HUES48 (cell line): ENCODE results near the gene DDRGK1.
"Not testable (repeated sequence)": the region's sequence is repeated elsewhere in the genome, so short reads cannot be mapped to it uniquely, and the experiment has no call there.

Source experiments
- H3K27ac ChIP-seq: one replicate; pipeline ENCODE4 v1.7.0; 2013; ENCODE audit warnings: low read depth, low read length, inconsistent platforms
- H3K27me3 ChIP-seq: 2 replicates; pipeline ENCODE4 v1.6.1; 2013; ENCODE audit warnings: mild to moderate bottlenecking, low read length; ENCODE audit not compliant: control insufficient read depth, insufficient read depth
- H3K36me3 ChIP-seq: 2 replicates; pipeline ENCODE4 v1.6.1; 2013; ENCODE audit warnings: low read length; ENCODE audit not compliant: control insufficient read depth, insufficient read depth
- H3K4me1 ChIP-seq: 2 replicates; pipeline ENCODE4 v1.6.1; 2013; ENCODE audit warnings: mild to moderate bottlenecking, low read length; ENCODE audit not compliant: control insufficient read depth, insufficient read depth
- H3K4me3 ChIP-seq: 2 replicates; pipeline ENCODE4 v1.5.1; 2013; ENCODE audit warnings: mild to moderate bottlenecking, low read depth, low read length
- H3K9ac ChIP-seq: 2 replicates; pipeline ENCODE4 v1.6.1; 2013; ENCODE audit warnings: mild to moderate bottlenecking, low read depth, low read length, moderate library complexity
- H3K9me3 ChIP-seq: 2 replicates; pipeline ENCODE4 v1.6.1; 2013; ENCODE audit warnings: low read length; ENCODE audit not compliant: control insufficient read depth, insufficient read depth

Gene DDRGK1

DNA sequence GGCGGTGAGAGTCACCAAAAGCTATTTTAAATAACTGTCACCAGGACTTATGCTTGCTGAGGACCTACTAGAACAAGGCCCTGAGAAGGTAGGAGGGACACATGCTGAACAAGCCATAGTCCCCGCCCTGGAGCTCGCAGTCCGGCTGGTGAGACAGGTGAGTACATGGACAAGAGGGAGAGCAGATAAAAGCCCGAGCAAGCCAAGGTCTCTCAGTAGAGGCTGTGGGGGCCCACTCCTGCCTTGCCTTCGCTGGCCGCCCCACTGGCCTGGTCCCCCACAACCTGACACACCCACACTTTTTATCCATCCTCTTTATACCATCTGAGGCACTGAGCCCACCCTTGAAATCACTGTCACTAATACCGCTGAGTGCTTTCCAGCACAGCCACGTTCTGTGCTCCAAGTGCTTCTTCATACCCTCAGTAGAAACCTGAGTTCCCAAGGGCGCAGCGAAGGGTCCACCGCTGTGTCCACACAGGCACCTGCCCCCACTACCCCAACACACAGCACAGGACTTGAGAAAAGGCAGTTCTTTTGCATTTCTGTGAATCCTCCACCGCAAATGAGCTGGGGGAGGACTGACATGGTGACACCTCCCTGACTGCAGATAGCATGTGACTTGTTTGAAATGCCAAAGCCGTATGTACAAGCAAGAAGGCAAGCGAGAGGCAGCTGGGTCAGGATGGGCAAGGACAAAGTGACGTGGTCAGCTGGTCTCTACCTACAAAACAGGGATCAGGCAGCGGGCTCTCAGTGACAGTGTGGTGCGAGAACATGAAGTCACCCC is 12.1 kb downstream of the DDRGK1 start:
- H3K27me3 ChIP-seq: no peaks in the 10 kb centered on the region
- H3K36me3 ChIP-seq: peaks cover 71% of the 10 kb centered on the region
- no peaks in the 10 kb centered on the region for H3K9me3 ChIP-seq
- no peak overlapping the region for H3K4me3 ChIP-seq
- 0 out of 2 replicates have a peak, but pooled peaks cover 3% of the 10 kb centered on the region for H3K4me1 ChIP-seq
- no peak overlapping the region for H3K9ac ChIP-seq
- H3K27ac ChIP-seq: no peak overlapping the region

DNA sequence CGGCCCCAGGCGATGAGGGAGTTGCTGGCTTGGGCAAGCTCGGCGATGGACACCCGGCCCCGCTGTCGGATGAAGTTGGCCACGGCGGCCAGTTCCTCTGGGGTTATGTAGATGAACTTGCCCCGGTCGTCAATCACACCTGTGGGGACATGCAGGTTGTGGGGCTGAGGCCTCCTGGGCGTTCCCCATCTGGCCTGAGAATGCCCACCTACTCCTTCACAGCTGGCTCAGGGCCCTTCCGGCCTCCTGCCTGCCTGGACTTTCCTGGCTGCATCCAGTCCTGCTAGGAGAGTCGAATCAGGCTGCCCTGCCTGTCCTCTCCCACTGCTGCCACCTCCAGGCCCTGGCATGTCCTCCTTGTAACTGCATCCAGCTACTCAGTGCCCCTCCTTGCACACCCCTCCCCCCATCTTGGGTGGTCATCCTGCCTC is 13.8 kb downstream of the DDRGK1 start:
- Histone ChIP-seq H3K4me1 (0 out of 2 replicates have a peak, but pooled peaks cover 3% of the 10 kb centered on the region), H3K27ac (no peak overlapping the region), H3K27me3 (no peaks in the 10 kb centered on the region), H3K4me3 (no peak overlapping the region), H3K9ac (no peak overlapping the region), H3K36me3 (peaks cover 62% of the 10 kb centered on the region), H3K9me3 (no peaks in the 10 kb centered on the region)

DNA sequence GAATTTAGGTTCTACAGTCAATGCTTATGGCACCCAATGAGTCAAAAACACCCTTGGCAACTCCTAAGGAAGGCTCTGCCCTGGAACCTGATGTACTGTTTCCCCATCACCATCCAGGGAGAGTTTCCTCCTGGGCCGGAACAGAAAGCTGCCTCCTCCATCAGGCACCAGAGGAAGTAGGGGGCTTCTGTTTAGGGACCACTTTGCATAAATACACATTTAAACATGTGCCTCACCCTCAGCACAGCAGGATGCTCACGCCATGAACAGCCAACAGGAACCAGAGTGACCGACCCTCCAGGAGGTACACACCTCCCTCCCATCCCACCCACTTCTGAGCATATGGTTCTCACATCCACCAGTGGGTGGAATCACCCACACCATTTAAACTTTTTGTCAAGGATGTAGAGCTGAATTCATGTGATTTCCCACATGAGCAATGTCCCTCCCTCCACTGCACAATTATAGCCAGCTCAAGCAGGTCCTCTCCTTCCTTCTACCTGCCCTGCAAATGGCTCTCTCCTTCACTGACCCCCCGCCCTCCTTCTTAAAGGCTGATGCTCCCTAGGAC is 14.8 kb downstream of the DDRGK1 start:
- Histone ChIP-seq H3K9me3 (no peaks in the 10 kb centered on the region), H3K27ac (no peak overlapping the region), H3K9ac (no peak overlapping the region), H3K4me3 (no peak overlapping the region), H3K27me3 (no peaks in the 10 kb centered on the region), H3K4me1 (0 out of 2 replicates have a peak, but pooled peaks cover 3% of the 10 kb centered on the region), H3K36me3 (peaks cover 52% of the 10 kb centered on the region)

DNA sequence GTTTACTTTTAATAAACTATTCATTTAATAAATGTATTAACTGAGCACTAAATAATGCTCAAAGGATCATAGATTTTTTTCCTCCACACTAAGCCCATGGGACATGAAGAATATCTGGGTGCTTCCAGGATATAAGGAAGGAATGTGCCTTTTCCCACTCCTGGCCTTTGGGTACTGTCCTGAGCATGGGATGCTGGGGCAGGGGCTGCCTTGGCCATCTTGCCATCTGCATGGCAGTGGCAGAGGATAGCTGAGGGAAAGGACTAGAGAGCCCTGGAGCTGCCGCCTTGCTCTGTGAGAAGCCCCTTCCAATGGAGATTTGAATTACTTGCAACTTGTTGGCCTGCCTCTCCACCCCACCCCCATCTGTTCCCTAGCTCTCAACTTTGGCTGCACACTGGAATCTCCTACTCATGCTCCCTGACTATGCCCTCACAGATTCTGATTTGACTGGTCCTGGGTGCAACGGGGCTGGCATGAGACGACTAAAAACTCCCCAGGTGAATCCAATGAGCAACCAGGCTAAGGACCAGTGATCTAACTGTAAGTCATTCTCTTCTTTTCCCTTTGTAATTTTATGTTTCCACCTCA is 15.6 kb downstream of the DDRGK1 start:
- Histone ChIP-seq H3K9me3 (no peaks in the 10 kb centered on the region), H3K36me3 (peaks cover 45% of the 10 kb centered on the region), H3K4me3 (no peak overlapping the region), H3K27ac (no peak overlapping the region), H3K4me1 (0 out of 2 replicates have a peak, but pooled peaks cover 3% of the 10 kb centered on the region), H3K27me3 (no peaks in the 10 kb centered on the region), H3K9ac (no peak overlapping the region)

DNA sequence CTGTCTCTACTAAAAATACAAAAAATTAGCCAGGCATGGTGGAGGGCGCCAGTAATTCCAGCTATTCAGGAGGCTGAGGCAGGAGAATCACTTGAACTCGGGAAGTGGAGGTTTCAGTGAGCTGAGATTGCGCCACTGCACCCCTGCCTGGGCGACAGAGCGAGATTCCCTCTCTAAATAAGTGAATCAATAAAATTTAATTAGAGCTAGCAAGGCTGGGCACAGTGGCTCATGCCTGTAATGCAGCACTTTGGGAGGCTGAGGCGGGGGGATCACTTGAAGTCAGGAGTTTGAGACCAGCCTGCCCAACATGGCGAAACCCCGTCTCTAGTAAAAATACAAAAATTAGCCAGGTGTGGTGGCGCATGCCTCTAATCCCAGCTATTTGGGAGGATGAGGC is 16.6 kb downstream of the DDRGK1 start:
- H3K27ac ChIP-seq, H3K4me3 ChIP-seq, H3K4me1 ChIP-seq, H3K9me3 ChIP-seq, H3K9ac ChIP-seq, H3K27me3 ChIP-seq: not testable (repeated sequence)
- peaks cover 37% of the 10 kb centered on the region for H3K36me3 ChIP-seq

DNA sequence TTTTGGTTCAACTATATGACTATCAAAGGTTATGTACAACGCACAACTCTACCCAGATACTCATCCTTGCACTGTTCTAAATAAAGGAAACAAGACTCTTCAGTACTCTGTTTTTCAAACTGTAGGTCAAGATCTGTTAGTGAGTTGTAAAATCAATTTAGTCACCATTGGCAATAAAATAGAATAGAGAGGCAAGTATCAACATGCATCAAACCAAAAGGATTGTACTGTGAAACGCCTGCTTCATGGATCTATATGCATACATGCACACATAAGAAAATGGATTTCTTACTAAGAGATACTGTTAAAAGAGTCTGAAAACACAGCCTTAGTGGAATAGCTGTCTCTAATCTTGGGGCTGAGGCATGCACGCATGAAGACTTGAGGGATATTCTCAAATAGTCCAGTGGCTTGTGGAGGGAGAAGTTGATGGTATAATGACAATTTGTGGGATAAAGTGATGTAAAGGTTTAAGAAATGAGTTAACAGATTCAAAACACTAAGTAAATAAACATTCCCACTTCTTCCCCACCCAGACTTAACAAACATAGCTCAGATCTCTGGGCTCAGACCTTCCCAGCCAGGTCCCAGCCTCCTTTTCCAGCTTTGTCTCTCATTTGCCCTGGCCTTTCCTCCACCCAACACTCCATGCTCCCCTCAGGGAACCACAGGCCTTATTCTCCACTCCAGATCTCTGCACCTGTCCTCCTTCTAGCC is 20.4 kb downstream of the DDRGK1 start:
- Histone ChIP-seq H3K4me3 (no peak overlapping the region), H3K4me1 (no peaks in the 10 kb centered on the region), H3K9me3 (no peaks in the 10 kb centered on the region), H3K9ac (no peak overlapping the region), H3K27ac (no peak overlapping the region), H3K27me3 (no peaks in the 10 kb centered on the region), H3K36me3 (peaks cover under 1% of the 10 kb centered on the region; the same call in 1 of the 2 replicates)

DNA sequence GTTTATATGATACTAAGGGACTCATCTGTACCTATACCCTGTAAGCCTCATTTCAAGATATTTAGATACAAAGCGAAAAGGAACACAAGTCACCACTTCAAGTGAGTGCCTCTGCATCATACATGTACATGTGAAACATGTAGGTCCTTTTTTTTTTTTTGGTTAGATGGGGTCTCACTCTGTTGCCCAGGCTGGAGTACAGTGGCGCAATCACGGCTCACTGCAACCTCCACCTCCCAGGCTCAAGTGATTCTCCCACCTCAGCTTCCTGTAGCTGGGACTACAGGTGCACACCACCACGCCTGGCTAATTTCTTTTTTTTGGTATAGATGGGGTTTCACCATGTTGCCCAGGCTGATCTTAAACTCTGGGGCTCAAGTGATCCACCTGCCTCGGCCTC is 22.1 kb downstream of the DDRGK1 start:
- not testable (repeated sequence) for H3K27ac ChIP-seq, H3K4me3 ChIP-seq, H3K4me1 ChIP-seq, H3K9me3 ChIP-seq, H3K27me3 ChIP-seq, H3K9ac ChIP-seq, H3K36me3 ChIP-seq

DNA sequence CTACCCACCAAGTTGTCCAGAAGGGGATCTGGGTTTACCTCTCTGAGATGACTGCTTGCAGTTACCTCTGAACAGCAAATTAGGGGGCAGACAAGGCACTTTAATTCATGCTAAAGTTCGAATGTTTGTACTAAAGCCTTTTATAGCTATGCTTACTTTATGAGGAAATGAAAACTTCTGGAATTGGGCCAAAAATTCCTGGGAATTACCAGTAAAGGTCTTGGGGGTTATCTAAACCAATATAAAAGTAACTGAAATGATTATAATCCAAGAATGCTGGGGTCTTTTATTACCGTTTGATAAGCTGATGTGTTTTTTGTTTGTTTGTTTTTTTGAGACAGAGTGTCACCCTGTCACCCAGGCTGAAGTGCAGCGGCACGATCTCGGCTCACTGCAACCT is 23.2 kb downstream of the DDRGK1 start:
- H3K4me1 ChIP-seq: peaks cover 5% of the 10 kb centered on the region
- no peak overlapping the region for H3K27ac ChIP-seq
- no peaks in the 10 kb centered on the region for H3K9me3 ChIP-seq
- no peak overlapping the region for H3K9ac ChIP-seq
- H3K27me3 ChIP-seq: no peaks in the 10 kb centered on the region
- no peak overlapping the region for H3K4me3 ChIP-seq
- H3K36me3 ChIP-seq: no peaks in the 10 kb centered on the region

DNA sequence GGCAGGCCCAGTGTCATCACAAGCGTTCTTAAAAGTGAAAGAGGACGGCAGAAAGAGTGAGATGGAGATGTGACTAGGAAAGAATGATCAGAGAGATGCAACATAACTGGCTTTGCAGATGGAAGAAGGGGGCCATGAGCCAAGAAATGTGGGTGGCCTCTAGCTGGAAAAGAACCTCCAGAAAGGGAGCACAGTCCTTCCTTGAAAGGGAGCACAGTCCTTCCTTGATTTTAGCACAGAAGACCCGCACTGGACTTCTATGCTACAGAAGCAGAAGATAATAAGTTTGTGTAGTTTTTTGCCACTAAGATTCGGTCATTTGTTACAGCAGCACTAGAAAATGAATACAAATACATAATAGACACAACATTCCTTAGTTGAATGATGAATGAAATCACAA is 24.2 kb downstream of the DDRGK1 start:
- no peaks in the 10 kb centered on the region for H3K9me3 ChIP-seq
- no peaks in the 10 kb centered on the region for H3K36me3 ChIP-seq
- H3K4me1 ChIP-seq: peaks cover 8% of the 10 kb centered on the region
- H3K27ac ChIP-seq: no peak overlapping the region
- H3K27me3 ChIP-seq: no peaks in the 10 kb centered on the region
- no peak overlapping the region for H3K9ac ChIP-seq
- no peak overlapping the region for H3K4me3 ChIP-seq

DNA sequence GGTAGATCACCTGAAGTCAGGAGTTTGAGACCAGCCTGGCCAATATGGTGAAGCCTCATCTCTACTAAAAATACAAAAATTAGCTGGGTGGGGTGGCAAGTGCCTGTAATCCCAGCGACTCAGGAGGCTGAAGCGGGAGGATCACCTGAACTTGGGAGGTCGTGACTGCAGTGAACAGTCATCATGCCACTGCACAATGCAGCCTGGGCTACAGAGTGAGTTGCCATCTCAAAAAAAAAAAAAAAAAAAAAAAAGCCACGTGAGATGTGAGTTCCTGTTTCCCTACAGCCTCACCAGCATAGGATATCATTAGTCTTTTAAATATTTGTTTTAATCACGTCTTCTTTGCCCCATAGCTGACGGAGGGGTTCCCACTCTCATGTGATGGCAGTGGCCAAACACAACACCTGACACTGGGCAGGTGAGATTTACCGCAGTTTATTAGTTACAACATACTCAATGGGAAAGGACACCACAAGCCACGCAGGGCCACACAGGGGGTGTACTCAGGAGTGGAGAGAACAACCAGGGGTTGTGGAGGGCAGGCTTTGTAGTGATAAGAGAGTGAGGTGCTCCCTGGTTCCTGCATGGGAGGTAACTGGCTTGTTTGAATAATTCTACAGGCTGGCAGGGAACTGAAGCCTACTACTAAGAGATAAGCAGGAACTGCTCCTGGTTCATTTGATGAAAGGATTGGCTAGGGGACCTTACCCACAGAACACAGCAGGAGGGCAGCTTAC is 26.6 kb downstream of the DDRGK1 start:
- H3K4me1 ChIP-seq: peaks cover 15% of the 10 kb centered on the region
- H3K36me3 ChIP-seq: no peaks in the 10 kb centered on the region
- H3K4me3 ChIP-seq: no peak overlapping the region
- no peaks in the 10 kb centered on the region for H3K9me3 ChIP-seq
- H3K27ac ChIP-seq: no peak overlapping the region
- no peaks in the 10 kb centered on the region for H3K27me3 ChIP-seq
- no peak overlapping the region for H3K9ac ChIP-seq
